GM19438 (cell line): ENCODE measurements around the gene B4GALT7.
"Not testable (repeated sequence)": the region's sequence is repeated elsewhere in the genome, so short reads cannot be mapped to it uniquely, and the experiment has no call there.

Experiments used
- ATAC-seq: cut with Tn5 transposase; IDR thresholded peaks from one replicate; pipeline ENCODE4 v1.9.1; 2021; ENCODE audit warnings: low read depth; ENCODE audit not compliant: unreplicated experiment

B4GALT7 gene

DNA sequence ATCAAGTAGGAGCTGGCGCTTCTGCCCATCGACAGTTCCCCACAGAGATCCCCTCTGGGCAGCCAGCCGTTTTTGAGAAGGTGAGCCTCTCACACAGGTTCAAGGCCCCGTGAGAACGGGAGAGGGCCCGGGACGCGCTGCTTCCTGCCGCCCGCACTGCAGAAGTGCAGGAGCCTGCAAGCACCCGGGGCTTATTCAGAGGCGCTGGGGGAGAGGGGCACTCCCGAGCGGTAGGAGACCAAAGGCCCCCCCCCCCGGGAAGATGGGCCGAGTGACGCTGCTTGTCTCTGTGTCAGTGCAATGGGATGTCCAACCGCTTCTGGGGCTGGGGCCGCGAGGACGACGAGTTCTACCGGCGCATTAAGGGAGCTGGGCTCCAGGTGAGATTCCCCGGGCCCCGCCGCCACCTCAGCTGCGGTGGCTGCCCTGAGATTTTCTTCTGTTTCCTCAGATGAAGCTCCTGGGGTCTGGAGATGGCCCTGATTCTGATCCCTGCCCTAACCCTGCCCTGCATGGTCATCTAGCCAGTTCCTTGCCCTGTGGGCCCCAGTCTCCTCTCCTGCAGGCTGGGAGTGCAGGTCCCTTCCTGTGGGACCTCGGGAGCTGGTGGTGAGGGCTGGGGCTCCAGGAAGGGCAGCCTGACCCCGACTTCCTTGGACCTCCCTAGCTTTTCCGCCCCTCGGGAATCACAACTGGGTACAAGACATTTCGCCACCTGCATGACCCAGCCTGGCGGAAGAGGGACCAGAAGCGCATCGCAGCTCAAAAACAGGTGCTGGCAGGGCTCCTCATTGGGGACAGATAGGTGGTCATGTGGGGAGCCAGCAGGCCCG, 8.5 kb downstream of the B4GALT7 start:
- no peak for ATAC-seq

DNA sequence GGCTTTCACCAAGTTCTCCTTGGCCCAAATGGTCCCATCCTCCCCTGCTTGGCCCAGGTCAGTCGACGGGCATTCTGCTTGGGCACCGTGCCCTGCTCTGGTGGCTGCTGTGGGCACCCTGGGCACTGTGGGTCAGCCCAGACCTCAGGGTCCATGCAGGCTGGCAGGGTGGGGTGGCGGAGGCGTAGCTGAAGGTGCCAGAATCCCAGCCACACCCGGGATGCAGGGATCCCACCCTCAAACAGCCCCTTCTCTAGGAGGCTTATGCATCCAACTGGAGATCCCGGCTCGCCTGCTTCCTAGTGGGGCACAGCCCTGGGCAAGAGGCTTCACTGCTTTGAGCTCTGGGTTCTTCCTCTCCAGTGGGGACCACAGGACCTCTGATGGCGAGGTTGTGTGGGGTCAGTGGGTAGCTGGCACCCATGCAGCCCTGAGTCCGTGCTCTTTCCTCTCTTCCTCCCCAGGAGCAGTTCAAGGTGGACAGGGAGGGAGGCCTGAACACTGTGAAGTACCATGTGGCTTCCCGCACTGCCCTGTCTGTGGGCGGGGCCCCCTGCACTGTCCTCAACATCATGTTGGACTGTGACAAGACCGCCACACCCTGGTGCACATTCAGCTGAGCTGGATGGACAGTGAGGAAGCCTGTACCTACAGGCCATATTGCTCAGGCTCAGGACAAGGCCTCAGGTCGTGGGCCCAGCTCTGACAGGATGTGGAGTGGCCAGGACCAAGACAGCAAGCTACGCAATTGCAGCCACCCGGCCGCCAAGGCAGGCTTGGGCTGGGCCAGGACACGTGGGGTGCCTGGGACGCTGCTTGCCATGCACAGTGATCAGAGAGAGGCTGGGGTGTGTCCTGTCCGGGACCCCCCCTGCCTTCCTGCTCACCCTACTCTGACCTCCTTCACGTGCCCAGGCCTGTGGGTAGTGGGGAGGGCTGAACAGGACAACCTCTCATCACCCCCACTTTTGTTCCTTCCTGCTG, 9.4 kb downstream of the B4GALT7 start:
- no peak for ATAC-seq

DNA sequence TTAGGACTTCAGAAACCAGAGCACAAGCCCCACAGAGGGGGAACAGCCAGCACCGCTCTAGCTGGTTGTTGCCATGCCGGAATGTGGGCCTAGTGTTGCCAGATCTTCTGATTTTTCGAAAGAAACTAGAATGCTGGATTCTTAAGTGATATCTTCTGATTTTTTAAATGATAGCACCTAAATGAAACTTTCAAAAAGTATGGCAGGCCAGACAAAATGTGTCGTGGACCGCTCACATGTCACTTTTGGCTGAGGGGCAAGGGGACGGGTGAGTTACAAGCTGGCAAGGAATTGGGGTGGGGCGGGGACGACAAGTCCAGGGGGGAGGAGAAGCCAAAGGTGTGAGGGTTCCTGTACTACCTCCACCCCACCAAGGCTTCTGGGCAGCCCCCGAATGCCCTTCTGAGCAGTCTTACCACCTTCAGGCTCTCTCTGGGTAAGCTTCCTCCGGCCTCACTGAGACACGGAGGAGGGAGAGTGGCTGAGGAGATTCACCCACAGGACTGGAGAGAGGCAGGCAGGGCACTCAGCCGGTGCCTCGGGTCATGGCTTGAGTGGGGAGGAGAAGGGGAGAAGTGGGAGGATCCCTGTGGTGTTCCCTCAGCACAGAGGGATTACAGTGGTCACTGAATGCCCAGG, 10.3 kb downstream of the B4GALT7 start:
- ATAC-seq: no peak

DNA sequence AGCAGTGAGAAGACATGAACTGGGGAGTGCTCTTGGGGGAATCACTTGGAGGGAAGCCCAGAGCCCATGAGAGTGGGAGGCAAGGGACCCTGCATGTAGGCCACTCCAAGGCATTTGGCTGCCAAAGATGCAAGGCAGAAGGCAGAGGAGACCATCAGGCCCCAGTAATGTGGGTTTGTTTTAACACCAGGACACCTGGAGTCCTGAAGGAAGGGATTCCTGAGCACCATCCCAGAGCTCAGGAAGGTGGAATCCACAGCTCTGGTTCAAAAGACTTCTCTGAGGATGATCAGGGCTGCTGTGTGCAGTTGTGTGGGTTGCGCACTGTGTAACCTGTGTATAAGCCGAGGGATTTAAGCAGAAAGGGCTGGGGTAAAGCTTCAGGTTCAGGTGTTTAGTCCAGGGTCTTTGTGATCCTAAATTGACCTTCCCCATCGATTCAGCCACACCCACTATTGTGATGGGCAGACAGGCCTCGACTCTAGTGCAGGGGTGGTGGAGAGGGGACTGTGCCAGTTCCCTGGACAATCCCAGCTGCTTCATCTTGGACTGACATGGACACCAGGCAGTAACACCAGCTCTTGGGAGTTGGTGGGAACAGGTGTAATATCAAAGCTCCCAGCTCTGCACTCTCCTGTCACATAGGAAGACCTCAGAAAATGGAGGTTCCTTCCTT, 11.0 kb downstream of the B4GALT7 start:
- no peak for ATAC-seq

DNA sequence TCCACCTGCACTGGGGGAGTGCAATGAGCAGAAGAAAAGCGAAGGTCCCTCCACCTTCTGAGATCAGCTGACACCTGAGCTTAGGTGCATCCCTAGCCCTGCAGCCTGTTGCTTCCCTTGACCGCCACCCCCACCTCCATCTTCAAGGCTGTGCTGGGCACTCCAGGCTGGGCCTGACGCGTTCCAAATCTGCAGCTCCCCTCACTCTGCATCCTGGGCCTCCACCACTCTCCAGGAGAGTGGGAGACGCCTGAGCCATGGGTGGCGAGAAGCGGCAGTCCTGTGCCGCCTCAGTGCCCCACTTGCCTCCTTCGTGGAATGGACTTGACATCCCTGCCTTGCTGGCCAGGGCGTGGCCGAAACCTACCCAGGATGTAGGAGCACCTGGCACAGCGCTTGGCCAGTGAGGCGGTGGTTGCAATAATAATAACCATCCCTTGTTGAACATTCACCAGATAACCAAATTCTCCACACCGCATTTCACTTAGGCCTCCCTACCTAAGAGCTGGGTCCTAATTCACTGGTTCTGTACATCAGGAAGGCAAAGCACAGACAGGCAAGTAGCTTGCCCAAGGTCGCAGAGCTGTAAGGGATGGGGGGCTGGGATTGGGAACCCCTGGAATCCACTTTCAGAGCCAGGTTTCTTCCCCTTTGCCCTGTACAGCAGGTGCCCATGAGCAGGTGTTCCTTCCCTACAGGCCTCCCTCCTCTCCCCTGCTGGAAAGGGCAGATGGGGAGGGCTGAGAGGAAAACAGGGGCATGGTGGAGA, 11.7 kb downstream of the B4GALT7 start:
- no peak for ATAC-seq

DNA sequence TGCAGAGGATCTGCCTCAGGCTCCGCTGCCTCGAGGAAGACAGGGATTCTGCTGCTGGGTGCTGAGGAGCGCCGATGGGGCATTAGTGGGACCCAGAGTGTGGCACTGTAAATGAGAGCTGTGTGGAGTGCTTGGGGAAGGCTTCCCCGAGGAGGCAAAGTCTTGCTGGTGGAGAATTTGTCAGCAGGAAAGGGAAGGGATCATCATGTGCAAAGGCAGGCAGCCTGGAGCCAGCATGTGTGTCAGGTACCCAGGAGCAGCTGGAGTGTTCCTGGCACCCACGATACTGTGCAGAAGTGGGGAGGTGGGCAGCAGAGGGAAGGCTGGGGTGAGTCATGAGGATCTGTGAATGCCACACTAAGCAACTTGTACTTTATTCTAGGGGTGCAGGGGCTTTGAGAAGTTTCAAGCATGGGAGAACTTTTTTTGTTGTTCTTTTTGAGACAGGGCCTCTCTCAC, 12.3 kb downstream of the B4GALT7 start:
- ATAC-seq: no peak

DNA sequence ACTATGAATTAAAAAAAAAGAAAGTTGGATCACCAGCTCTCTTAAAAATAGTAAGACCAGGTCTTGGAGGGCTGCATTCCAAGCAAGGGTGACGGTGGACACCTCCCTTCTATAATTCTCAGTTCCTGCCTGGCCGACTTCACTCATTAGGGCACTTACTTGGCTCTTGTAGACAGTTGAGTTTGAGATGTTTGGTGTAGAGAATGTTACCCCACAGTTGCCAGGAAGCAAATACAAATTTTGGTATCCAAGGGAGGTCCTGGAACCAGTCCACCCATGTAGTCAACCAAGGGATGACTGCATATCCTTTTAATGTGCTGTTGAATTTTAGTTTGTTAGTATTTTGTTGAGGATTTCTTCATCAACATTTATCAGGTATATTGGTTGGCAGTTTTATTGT, 20.6 kb downstream of the B4GALT7 start:
- ATAC-seq: no peak

DNA sequence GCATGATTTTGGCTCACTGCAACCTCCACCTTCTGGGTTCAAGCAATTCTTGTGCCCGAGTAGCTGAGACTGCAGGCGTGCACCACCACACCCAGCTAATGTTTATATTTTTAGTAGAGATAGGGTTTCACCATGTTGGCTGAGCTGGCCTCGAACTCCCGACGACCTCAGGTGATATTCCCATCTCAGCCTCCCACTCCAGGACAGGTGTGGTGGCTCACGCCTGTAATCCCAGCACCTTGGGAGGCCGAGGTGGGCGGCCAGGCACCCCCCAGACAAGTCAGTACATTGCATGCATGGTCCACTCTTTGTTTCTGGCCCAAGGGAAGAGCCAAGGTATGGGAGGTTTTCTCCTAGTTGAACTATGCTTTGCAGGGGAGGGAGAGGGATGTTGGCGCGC, 24.2 kb downstream of the B4GALT7 start:
- ATAC-seq: not testable (repeated sequence)

DNA sequence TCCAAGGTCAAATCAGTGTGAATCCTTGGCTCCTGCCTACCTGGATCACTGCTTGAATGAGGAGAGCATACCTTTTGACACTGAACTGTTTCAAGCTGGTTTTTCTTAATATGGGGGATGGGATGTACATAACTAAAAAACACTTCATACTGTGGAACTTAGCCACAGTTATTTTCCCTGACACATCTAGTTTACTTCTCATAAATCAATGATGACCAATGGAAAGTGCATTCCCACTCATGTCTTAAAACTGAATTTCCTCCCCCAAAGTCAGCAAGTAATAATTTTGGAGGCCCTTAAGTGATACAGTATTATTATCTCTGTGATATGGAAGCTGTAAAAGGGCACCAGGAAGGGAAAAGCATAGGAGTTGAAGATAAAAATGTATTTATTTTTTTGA, 30.3 kb downstream of the B4GALT7 start:
- ATAC-seq: not testable (repeated sequence)

DNA sequence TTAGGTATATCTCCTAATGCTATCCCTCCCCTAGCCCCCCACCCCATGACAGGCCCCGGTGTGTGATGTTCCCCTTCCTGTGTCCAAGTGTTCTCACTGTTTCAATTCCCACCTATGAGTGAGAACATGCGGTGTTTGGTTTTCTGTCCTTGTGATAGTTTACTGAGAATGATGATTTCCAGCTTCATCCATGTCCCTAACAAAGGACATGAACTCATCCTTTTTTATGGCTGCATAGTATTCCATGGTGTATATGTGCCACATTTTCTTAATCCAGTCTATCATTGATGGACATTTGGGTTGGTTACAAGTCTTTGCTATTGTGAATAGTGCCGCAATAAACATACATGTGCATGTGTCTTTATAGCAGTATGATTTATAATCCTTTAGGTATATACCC, 35.0 kb downstream of the B4GALT7 start:
- not testable (repeated sequence) for ATAC-seq

DNA sequence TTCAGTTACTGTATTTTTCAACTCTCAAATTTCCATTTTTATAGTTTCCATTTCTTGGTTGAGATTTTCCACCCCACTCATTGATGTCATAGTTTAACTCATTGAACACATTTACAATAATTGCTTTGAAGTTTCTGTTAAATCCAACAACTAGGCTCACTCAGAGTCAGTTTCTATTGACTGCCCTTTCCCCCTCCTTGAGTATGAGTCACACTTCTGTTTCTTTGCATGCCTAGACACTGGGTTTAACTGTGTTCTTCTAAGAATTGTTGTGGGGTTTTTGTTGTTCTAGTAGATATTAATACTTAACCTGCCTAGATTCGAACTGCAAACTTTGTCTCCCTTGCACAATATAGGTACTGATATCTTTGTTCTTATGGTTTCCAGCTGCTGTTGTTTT, 45.5 kb downstream of the B4GALT7 start:
- ATAC-seq: not testable (repeated sequence)

DNA sequence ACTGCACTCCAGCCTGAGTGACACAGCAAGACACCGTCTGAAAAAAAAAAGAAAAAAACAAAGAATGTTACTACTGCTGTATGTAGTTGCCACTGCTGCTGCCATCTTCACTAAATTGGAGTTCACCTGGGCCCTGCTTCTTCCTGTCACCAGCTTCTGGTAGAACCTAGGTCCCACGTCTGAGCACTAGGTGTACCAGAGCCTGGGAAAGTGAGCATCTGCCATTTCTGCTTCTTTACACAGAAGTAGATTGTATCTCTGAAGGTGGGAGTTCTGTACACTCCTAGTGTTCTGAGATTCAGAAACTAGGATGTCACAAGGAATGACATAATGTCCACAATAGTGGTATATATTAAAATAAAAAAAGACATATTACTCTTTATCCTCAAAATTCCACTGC, 51.3 kb downstream of the B4GALT7 start:
- ATAC-seq: not testable (repeated sequence)

DNA sequence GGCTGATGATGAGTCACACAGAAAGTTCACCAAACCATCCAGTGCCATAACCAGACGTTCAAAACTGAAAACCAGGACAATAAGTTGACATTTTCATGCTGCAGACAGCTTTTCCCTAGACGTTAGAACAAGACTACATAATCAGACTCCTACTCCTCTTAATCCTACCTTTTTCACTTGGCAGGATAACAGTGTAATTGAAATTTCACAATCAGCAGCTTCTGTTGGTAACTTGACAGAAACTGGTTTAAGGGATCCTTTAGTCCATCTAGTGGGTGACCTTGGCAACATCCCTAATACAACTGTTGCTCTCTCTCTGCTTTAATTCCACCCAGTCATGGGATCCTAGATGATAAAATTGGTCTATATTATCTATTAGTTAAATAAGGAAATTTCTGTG, 57.9 kb downstream of the B4GALT7 start:
- ATAC-seq: not testable (repeated sequence)

DNA sequence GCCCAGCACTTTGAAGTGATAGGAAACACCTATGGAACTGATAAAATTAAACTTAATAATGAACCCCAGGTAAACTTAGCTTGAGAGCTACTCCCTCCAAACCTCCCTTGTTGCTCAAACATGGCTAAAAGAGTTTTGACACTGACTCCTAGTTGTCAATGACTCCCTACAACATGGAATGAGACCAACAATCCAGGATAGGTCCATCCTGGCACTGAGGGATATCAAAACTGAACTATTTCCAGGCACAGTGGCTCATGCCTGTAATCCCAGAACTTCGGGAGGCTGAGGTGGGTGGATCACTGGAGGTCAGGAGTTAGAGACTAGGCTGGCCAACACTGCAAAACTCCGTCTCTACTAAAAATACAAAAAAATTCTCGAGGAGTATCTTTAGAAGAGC, 58.6 kb downstream of the B4GALT7 start:
- not testable (repeated sequence) for ATAC-seq
